Measurements from ENCODE around the gene DNASE2B.

DNA sequence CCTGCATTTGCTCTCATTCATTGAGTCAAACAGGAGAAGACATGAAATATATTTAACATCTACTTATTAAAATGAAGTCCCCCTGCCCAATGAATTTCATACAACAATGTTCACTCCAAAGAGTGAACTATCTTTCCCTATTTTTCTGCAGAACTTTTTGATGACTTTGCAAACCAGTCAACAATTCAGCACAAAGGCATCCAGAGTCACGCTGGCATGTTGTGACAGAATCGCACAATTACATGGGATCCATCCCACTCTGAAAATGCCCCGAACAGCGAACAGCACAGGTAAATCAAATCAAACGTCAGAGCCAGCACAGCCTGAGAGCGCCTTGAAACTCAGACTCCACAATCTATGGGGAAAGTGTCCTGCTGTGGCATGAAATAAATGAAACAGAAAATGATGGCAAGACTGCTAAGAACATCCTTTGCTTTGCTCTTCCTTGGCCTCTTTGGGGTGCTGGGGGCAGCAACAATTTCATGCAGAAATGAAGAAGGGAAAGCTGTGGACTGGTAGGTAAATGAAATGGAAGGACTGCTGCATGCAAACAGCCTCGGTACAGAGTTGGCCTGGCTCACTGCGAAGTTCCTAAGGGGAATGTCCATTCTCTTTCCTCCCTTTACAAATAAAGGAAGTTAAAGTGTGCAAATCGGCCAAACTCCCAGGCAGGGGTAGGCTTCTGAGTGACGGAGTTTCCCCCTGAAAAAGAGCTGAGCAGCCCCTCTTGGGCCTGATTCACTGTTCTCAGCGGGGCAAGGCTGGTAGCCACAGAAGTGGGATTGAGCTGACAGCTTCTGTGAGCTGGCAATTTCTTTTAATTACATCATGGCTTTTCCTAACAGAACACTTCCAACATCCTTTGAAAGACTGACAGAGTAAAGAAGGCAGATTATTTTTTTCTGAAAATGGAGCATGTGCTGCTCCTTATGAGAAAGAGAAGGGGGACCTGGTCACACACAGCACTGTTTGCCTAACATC, at the start of gene DNASE2B:
- no peak for TF ChIP-seq ZSCAN20 (CRISPR knock-in tag; IDR thresholded peaks at IDR 0.05)
- TF ChIP-seq, protein P1, sequence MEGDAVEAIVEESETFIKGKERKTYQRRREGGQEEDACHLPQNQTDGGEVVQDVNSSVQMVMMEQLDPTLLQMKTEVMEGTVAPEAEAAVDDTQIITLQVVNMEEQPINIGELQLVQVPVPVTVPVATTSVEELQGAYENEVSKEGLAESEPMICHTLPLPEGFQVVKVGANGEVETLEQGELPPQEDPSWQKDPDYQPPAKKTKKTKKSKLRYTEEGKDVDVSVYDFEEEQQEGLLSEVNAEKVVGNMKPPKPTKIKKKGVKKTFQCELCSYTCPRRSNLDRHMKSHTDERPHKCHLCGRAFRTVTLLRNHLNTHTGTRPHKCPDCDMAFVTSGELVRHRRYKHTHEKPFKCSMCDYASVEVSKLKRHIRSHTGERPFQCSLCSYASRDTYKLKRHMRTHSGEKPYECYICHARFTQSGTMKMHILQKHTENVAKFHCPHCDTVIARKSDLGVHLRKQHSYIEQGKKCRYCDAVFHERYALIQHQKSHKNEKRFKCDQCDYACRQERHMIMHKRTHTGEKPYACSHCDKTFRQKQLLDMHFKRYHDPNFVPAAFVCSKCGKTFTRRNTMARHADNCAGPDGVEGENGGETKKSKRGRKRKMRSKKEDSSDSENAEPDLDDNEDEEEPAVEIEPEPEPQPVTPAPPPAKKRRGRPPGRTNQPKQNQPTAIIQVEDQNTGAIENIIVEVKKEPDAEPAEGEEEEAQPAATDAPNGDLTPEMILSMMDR (IDR thresholded peaks at IDR 0.05) = no peak

All from A549 (cell line).